GM20000 (cell line): Measurements from ENCODE around the gene RIPOR2.

Source experiments
- DNase-seq: peaks from one replicate; pipeline ENCODE4 v3.0.0; 2012; ENCODE audit warnings: low spot score
- CTCF ChIP-seq: IDR thresholded peaks from 2 replicates; pipeline ENCODE4 v1.5.1; 2012; ENCODE audit warnings: mild to moderate bottlenecking, control low read depth; ENCODE audit errors: extremely low read depth, missing control alignments

RIPOR2 gene

GRCh38 chr6:24903681-24904080, 32.1 kb downstream of the RIPOR2 start:
- DNase-seq = no peak
- no peak for TF ChIP-seq CTCF

- TF ChIP-seq CTCF = no peak
Observed at GRCh38 chr6:24902782-24903181, 33.0 kb downstream of the RIPOR2 start.

GRCh38 chr6:24901698-24902328, 33.9 kb downstream of the RIPOR2 start:
- DNase-seq = no peak
- TF ChIP-seq CTCF = no peak

More at GRCh38 chr6:24902782-24903181, 33.0 kb downstream of the RIPOR2 start:
- DNase-seq = no peak

- DNase-seq = no peak
- TF ChIP-seq CTCF = no peak
Observed at GRCh38 chr6:24900917-24901697, 34.7 kb downstream of the RIPOR2 start.

GRCh38 chr6:24899997-24900325, 35.8 kb downstream of the RIPOR2 start:
- TF ChIP-seq CTCF = no peak
- DNase-seq = no peak

- DNase-seq = no peak
- TF ChIP-seq CTCF = no peak
Observed at GRCh38 chr6:24899136-24899996, 36.4 kb downstream of the RIPOR2 start.

GRCh38 chr6:24898676-24899075, 37.1 kb downstream of the RIPOR2 start:
- no peak for DNase-seq
- no peak for TF ChIP-seq CTCF
